ENCODE measurements around the gene PKN3. TPM values are rescaled to one million over a fixed set of nuclear protein-coding genes. Genes with fewer than 3 reads are reported as not detected.
A peak's percentile ranks its signal among the peaks of the same experiment; 100 is the strongest.

Gene PKN3
- total RNA-seq, 1 donor from 2014 or later: 14.7 TPM

DNA sequence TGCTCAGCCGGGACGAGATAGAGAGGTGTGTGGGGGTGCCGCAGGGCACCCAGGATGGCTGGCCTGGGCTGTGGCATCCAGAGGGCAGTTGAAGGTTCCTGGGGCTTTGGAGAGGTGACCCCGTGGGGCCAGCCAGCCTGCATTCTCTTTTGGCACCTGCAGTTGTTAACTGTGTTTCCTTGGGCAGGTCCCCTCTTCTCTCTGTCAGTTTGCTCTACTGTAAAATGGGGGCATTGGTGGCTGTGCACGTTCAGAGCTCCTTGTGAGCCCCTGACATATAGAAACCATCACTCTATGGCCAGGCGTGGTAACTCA lies 13.1 kb downstream of the PKN3 start:
- DNase-seq (ENCODE audit: low spot score): no peak

DNA sequence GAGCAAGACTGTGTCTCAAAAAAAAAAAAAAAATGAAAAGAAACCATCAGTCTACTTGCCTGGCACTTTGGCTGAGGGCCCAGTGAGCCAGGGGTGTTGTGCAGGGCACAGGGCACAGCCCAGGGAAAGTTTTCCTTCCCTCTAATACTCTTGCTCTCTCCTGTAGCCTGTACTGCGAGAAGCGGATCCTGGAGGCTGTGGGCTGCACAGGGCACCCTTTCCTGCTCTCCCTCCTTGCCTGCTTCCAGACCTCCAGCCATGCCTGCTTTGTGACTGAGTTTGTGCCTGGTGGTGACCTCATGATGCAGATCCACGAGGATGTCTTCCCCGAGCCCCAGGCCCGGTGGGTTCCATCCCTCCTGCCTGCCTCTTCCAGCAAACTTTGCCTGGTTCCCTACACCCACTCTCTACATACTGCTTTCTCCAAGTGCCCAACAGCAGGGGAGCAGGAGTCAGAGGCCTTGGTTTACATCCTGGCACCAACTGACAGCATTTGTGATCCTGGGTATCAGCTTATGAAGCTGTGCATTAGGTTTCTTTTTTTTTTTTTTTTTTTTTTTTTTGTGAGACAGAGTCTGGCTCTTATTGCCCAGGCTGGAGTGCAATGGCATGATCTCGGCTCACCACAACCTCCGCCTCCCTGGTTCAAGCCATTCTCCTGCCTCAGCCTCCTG lies 14.4 kb downstream of the PKN3 start:
- no peak for DNase-seq (ENCODE audit: low spot score)

DNA sequence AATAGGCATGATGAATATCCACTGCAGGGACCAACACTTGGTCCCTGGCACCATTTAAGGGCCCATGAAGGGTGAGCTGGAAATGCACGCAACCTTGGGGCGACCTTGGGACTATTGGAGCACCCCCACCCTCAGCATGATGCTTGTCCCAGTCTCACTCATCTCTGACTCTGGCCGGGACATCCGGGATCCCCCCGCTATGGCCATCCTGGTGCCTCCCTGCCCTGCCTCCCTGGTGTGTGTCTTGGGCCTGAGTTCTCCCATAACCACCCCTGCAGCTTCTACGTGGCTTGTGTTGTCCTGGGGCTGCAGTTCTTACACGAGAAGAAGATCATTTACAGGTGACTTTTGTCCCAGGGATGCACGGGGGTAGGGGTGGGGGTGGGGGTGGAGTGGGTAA lies 15.7 kb downstream of the PKN3 start:
- no peak for DNase-seq (ENCODE audit: low spot score)

DNA sequence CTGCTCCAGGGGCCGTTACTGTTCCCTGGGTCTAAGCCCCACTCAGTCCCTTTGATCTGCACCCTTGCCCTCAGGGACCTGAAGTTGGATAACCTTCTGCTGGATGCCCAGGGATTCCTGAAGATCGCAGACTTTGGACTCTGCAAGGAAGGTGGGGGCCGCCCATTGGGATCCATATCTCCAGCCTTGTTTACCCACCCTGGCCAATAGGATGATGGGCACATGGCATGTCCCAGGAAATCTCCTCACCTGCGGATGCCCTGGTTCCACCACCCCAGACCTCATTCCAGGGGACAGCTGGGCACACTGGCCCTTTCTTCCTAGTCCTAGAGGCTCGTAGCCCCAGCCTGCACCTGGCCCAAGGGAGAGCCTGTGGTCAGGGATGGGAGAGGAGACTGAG lies 16.2 kb downstream of the PKN3 start:
- DNase-seq (ENCODE audit: low spot score): no peak

DNA sequence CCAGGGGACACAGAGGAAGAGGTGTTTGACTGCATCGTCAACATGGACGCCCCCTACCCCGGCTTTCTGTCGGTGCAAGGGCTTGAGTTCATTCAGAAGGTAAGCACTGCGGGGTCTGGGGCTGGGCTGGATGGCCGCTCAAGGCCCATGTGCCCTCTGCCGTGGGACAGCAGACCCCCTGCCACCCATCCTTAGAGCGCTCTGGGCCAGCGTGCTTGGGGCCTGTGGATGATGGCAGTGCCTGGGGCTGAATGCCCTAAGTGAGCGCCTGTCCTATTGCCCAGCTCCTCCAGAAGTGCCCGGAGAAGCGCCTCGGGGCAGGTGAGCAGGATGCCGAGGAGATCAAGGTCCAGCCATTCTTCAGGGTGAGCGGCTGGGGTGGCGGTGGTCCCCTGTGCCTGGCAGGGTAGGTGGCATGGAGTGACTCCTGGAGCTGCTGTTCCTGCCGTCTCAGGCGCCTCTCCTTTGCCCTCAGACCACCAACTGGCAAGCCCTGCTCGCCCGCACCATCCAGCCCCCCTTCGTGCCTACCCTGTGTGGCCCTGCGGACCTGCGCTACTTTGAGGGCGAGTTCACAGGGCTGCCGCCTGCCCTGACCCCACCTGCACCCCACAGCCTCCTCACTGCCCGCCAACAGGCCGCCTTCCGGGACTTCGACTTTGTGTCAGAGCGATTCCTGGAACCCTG lies 17.8 kb downstream of the PKN3 start:
- DNase-seq (ENCODE audit: low spot score): no peak

DNA sequence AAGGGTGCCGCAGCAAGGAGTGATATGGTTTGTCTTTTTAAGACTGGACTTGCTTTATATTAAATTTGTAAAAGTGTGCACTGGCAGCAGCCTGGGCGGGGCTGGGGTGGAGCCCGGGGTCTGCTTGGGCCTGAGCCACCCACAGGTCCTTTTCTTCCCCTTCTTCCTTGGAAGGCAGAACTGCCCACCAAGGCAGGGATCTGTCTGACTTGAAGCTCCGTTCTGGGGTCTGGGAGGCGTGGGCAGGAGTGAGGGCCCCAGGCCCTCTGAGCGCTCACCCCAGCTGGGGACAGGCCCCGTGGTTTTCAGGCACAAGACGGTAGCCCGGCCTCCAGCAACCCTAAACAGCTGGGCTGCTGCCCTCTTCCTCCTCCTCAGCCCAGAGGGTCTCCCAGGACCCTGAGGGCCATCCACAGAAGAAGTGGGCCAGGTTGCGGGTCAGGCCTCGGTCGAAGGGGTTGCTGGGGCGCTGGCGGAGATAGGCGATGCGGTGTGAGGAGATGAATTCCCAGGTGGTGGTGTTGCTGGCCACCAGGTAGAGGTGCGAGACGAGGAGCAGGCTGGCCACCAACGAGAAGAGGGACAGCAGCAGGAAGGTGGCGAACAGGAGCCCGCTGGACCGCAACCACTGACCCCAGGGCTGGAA lies 18.7 kb downstream of the PKN3 start:
- no peak for DNase-seq (ENCODE audit: low spot score)

DNA sequence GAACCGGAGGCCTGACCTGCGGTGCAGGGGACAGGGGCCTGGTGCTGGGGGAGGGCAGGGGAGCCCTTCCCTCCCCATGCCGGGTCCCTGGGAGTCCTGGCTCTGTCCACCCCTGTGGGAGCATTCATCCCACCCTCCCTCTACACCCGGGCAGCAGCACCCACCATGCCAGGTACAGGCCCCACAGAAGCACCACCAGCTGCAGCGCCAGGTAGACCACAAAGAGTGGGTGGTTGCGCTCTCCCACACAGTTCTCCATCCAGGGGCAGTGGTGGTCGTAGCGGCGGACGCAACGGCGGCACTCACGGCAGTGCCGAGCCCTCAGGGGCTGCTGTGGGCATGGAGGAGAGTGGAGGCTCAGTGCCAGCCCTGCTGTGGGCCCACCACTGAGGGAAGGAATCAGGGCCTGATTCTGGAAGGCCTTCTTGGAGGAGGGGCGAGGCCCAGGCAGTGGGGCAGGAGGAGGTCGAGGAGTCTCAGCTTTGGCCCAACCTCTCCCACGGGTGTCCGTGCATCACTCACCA lies 19.2 kb downstream of the PKN3 start:
- DNase-seq (ENCODE audit: low spot score): no peak

DNA sequence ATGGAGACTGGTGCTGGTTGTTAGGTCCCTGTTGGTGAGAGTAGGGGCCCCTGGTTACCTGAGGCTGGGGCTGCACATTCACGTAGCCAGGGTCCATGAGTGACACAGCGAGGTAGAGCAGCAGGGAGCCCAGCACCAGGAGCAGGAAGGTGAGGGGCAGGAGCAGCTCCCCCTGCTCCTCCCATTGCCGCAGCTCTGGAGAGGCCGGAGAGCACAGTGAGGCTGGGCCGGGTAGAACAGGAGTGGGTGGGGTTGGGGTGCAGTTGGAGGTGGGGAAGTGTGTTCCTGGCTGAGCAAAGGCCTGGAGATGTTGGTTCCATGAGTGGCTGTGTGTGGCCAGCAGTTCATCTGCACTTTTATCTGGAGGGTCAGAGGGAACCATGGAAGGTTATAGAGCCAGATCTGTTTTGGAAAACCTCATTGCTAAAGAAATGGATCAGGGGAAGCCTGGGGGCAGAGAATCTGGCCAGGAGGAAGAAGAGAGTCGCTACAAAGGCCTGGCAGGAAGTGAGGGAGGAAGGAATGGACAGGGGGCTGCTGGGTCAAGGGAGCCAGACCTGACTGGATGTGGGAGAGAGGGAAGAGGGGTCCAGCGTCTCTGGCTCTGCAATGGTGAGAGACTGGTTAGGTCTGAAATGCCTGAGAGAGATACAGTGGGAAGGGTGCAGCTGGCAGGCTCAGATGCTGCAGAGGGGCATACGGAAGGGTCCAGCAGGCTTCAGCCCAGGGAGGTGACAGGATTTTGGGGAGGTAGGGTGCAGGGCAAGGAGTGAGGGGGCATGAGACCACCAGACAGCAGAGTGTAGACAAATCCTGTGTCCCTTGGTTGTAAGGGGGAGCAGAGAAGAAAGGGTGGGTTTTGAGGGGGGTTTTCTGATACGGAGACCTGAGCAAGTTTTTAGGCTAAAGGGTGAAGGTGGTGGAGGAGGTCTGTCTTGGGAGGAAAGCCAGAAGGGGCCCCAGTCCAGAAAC lies 20.4 kb downstream of the PKN3 start:
- DNase-seq (ENCODE audit: low spot score): no peak

DNA sequence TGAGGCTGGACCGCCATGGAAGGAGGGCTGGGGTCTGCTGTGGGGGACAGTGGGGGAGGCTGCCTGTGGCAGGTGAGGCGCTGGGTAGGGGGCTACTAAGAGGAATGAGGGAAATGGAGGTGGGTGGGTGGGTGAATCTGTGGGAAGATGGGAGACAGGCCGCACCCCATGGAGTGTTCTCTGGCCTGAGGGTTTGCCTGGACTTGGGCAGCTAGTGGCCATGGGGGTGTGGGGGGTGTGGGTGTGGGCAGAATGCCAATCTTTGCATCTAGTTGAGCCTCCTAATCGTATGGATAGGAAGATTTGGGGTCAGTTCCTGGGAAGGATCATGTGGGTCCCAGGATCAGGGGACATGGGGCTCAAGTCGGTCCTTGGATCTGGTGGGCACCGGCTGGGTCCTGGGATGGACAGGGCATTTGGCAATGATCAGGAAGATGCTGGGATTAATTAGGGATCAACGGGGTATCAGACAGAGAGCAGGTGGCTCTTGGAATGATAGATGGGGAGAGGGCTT lies 21.1 kb downstream of the PKN3 start:
- DNase-seq (ENCODE audit: low spot score): no peak

DNA sequence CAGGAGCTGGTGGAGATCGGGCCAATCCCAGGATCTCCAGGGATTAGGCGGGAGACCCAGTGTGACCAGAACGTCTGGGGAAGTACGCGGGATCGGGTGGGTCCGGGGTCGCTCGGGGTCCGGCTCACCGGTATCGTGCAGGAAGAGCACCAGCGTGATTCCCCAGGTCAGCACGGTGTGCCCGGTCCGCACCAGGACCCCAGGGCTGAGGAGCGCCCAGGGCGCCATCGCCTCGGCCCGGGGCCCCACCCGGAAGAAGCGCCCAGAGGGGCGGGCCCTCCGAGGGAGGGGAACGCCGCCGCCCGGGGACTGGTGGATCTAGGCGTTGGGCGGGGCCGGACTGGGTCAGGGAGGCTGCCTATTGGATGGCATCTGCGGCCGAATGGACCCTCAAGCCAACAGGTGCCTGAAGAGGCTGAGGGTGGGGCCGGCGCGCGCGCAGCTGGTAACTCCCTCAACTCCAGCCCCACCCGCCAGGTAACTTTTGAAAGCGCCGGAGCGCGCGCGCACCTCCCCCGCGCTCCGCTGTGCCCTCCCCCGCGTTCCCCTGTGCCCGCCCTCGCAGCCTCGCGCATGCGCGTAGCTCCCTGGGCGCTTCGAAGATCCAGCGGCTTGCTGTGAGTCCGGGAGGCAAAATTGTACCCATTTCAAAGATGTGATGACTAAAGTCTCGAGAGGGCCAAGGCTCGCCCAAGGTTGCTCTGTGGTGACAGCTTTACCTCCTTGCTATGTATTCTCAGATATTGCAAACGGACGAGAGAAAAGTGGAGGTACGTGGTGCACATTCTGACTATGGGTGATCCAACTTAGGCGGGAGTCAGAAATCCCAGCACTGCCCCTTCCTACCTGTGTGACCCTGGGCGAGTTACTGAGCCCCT lies 21.8 kb downstream of the PKN3 start, which contains the start of gene ZDHHC12:
ZDHHC12 (minus strand) TSS at position 262 of the 878 bp plus-strand sequence; CDS start at position 228, 34 bp downstream.
- peak; percentile 98 for DNase-seq (ENCODE audit: low spot score)

DNA sequence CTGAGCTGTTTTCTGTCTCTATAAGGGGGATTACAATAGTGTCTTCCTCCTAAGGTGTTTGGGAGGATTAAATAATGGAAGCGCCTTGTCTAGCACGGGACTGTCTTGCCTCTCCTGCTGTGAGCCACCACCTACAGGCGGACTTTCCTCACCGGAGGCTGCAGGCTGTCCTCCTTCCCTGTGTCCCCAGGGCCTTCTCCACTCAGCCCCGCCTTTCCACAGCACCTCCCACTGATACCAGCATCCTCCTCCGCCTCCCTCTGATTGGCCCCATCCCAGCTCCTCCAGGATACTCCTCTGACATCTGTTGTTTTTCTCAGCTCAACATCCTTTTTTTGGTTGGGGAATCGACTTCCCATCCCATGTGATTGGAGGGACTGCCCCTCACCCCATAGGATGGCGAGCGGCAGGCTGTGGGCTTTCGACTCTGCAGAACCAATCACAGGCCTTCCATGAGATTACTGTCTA lies 22.5 kb downstream of the PKN3 start:
- DNase-seq (ENCODE audit: low spot score): no peak

DNA sequence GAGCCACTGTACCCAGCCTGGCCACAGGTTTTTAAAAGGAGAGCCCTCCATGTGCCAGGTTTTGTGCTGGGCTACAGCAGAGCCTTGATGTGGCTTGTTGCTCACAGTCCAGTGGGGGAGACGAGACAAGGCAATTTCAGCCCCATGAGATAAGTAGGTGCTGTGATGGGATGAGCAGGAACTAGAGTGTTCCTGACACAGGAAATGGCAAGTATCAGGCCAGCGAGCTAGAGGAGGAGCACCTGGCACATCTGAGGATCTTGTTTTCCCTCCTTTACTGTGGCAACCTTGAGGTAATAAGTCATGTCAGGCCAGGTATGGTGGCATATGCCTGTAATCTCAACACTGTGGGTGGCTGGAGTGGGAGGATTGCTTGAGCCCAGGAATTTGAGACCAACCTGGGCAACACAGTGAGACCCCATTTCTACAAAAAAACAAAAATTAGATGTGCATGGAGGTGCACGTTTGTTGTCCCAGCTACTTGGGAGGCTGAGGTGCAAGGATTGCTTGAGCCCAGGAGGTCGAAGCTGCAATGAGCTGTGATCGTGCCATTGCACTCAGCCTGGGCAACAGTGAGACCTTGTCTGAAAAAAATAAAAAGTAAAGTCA lies 25.4 kb downstream of the PKN3 start:
- no peak for DNase-seq (ENCODE audit: low spot score)

DNA sequence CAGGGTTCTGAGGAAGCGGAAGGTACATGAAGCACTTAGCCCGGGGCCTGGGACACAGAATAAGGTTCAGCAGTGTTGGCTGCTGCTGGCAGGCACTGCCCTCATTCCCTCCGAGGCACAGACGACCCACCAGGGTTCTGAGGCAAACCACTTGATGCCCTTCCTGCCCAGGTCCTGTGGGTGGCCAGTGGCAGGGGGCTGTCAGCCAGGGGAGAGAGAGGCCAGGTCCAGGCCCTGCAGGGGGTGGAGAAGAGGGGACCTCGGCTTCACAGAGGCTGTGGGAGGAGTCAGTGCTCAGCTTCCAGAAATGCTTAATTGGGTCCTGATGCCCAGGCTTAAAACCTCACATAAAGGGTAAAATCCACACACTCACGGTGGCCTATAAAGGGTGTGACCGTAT lies 26.0 kb downstream of the PKN3 start:
- DNase-seq (ENCODE audit: low spot score): no peak

DNA sequence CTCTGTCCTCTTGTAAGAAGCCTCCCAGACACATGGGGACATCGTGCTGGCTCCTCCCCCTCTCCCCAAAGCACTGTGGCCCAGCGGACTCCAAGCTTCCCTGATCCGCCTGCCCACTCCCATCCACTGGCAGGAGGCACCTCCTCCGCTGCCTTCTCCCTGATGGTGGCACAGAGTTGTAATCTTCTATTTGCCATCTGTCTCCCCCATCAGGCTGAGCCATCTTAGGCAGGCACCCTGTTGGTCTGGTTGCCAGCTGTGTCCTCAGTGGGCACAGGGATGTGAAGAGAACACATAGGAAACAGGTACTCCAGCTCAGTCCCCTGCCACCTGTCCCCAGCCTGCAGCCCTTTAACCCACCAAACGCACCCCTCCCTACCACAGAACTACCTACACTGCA lies 27.0 kb downstream of the PKN3 start:
- DNase-seq (ENCODE audit: low spot score): no peak

DNA sequence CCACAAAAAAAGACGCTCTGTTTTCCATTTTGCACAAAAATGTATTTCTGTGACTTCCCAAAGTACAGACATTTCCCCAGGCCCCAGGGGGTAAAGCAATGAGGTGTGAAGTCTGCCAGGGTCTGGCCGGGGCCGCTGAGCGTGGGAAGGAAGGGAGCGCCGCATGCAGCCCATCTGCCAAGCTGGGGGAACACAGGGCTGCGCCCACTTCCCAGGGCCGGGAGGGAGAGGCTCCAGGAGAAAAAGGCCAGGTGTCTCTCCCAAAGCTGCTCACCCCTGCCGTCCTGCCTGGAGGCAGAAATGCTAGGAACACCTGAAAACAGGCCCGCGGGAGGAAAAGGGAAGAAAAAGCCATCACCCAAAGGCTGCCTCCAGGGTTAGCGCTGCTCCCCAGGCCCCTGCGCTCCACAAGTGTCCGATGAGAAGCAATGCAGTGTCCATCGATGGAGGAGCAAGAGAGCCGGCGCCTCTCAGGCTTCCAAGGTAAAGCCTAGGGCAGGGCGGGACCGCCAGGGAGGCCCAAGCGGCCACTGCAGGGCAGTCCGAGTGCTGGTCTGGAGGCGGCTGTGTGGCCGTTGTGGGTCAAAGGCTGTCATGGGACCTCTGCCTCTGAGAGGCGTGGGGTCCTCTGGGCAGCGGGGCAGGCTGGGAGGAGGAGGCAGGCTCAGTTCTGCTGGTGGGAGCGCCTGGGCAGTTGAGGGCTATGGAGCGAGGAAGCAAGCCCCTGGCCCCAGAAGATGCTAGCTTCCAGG lies 27.6 kb downstream of the PKN3 start:
- DNase-seq (ENCODE audit: low spot score): no peak

DNA sequence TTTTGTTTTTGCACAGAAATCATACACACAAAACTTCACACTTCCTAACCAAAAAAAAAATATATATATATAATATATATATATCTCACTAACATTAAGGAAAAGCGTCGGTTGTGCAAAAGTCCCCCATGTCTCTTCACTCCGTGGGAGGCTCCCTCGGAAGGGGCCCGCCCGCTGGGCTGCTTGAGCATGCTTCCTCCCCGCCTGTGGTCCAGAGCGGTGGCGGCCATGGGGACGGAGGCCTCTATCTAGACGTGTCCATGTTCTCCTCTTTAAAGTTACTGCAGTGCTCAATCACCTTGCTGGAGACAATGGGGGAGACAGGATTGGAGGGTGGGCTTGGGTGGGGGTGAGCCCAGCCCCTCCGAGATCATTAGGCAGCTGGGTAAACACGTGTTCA lies 28.8 kb downstream of the PKN3 start:
- no peak for DNase-seq (ENCODE audit: low spot score)

DNA sequence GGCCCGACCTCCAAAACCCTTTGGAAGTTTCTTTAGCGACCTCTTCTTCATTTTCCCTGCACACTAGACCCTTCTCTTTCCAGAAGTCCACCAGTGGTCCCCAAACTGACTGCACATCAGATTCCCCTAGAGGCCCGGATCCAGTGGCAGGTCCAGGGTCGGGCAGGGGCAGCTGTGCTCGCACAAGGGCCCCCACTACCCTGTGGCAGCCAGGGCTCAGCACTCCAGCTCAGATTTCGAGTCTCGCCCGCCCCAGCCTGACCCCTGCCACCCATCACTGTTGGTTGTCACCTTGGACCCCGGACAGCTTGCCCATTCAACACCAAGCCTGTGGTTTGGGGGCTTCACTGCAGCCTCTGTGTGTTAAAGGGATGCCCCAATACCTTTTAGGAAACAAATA lies 29.4 kb downstream of the PKN3 start:
- DNase-seq (ENCODE audit: low spot score): no peak

DNA sequence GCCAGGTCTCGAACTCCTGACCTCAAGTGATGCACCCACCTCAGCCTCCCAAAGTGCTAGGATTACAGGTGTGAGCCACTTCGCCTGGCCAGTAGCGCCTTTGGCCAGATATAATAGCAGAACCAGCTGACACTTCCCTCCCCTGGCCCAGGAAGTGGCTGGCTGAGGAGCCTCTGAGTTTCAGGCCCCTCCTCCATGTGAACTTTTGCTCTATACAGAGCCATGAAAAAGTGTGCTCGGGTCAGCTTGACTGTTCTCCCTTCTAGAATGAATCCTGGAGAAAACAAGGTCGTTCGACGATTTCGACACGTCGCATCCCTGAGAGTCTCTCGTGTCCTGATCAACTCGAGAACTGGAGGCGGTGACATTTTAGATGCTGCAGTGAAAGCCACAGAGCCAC lies 30.3 kb downstream of the PKN3 start:
- no peak for DNase-seq (ENCODE audit: low spot score)

DNA sequence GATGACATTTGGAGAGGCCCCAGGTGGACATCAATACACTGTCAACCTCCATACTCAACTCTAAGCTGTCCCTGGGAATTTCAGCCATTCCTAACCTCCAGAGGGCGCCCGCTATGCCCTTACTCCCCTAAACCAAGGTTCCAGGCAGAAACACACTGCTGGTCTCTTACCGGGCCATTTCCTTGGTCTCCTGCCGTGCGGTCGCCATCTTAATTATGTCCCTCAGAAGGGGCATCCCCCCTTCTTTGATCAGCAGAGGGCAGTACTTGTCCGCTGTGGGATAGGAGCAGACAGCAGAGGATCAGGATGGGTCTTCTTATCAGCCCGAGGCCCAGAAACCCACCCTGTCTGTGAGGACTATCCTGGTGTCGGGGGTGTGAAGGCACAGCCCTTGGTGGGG lies 31.0 kb downstream of the PKN3 start:
- DNase-seq (ENCODE audit: low spot score): no peak

Data from mesenteric fat pad (tissue), 1 donor.